Measurements from ENCODE around the gene TAGLN3. TPM values are rescaled to one million over a fixed set of nuclear protein-coding genes. Genes with fewer than 3 reads are reported as not detected.

Gene TAGLN3
- total and polyA plus RNA-seq, 4 experiments from 2014 or later, result not detected

- no peaks in the 10 kb centered on the region for H3K4me1 ChIP-seq (ENCODE audit: insufficient read depth, low read length)
- H3K27ac Mint-ChIP-seq, result no peak overlapping the region
Observed at GRCh38 chr3:111956449-111956848, 42.3 kb upstream of the TAGLN3 start.

GRCh38 chr3:111956995-111957734 lies 41.6 kb upstream of the TAGLN3 start:
- ChIA-PET CTCF (ENCODE audit: partially characterized antibody) (interaction anchor here (1.2 to 8.6 kb wide), 3 partner anchors 12 to 290 kb away, joined by 3 to 50 read pairs (median 34); no protein-coding TSS in a partner anchor), POLR2A (ENCODE audit: partially characterized antibody) (no interaction called here)
- H3K36me3 Mint-ChIP-seq, result peaks cover 0 to 4% of the 10 kb centered on the region in 2 donors

More at GRCh38 chr3:111956449-111956848, 42.3 kb upstream of the TAGLN3 start:
- no peak overlapping the region for H3K4me3 Mint-ChIP-seq
- H3K9me3 ChIP-seq (ENCODE audit: control insufficient read depth in 1 of 2, low read length in 2 of 2), result no peaks in the 10 kb centered on the region
- DNase-seq, result no peak
- H3K4me3 ChIP-seq (ENCODE audit: low read length in 2 of 2), result no peak overlapping the region
- POLR2A ChIA-PET (ENCODE audit: partially characterized antibody), result no interaction called here
- no peaks in the 10 kb centered on the region for H3K36me3 ChIP-seq (ENCODE audit: insufficient read depth, low read length)
- intact Hi-C loops (cut with micrococcal nuclease), result no loop called here
- no peaks in the 10 kb centered on the region for H3K9me3 Mint-ChIP-seq
- no peaks in the 10 kb centered on the region for H3K27me3 ChIP-seq (ENCODE audit: insufficient read depth, low read length)
- H3K27ac ChIP-seq (ENCODE audit: low read depth, low read length), result no peak overlapping the region
- peaks cover 0 to 4% of the 10 kb centered on the region in 2 donors for H3K36me3 Mint-ChIP-seq
- CTCF ChIA-PET (ENCODE audit: partially characterized antibody), result interaction anchor here (1.2 to 8.6 kb wide), 3 partner anchors 12 to 289 kb away, joined by 3 to 50 read pairs (median 34); no protein-coding TSS in a partner anchor
- no peaks in the 10 kb centered on the region for H3K27me3 Mint-ChIP-seq
- no peaks in the 10 kb centered on the region for H3K4me1 Mint-ChIP-seq

GRCh38 chr3:111961461-111962164 lies 37.1 kb upstream of the TAGLN3 start:
- POLR2A ChIA-PET (ENCODE audit: partially characterized antibody), result no interaction called here

More at GRCh38 chr3:111956995-111957734, 41.6 kb upstream of the TAGLN3 start:
- no peaks in the 10 kb centered on the region for H3K9me3 Mint-ChIP-seq
- no peak overlapping the region for H3K4me3 ChIP-seq (ENCODE audit: low read length in 2 of 2)
- H3K4me1 ChIP-seq (ENCODE audit: insufficient read depth, low read length), result no peaks in the 10 kb centered on the region
- no peaks in the 10 kb centered on the region for H3K9me3 ChIP-seq (ENCODE audit: control insufficient read depth in 1 of 2, low read length in 2 of 2)
- H3K4me3 Mint-ChIP-seq, result no peak overlapping the region
- H3K27ac Mint-ChIP-seq, result peak overlapping the region in 1 of 7 donors; percentile 14
- no peaks in the 10 kb centered on the region for H3K4me1 Mint-ChIP-seq
- H3K36me3 ChIP-seq (ENCODE audit: insufficient read depth, low read length), result no peaks in the 10 kb centered on the region
- DNase-seq, result no peak
- no peaks in the 10 kb centered on the region for H3K27me3 Mint-ChIP-seq
- intact Hi-C loops (cut with micrococcal nuclease), result no loop called here
- no peaks in the 10 kb centered on the region for H3K27me3 ChIP-seq (ENCODE audit: insufficient read depth, low read length)
- H3K27ac ChIP-seq (ENCODE audit: low read depth, low read length), result no peak overlapping the region

GRCh38 chr3:111963424-111963823 lies 35.3 kb upstream of the TAGLN3 start:
- no peaks in the 10 kb centered on the region for H3K27me3 Mint-ChIP-seq
- Histone ChIP-seq H3K27ac (ENCODE audit: low read depth, low read length) (no peak overlapping the region), H3K4me1 (ENCODE audit: insufficient read depth, low read length) (no peaks in the 10 kb centered on the region), H3K9me3 (ENCODE audit: control insufficient read depth in 1 of 2, low read length in 2 of 2) (no peaks in the 10 kb centered on the region), H3K27me3 (ENCODE audit: insufficient read depth, low read length) (no peaks in the 10 kb centered on the region), H3K36me3 (ENCODE audit: insufficient read depth, low read length) (no peaks in the 10 kb centered on the region), H3K4me3 (ENCODE audit: low read length in 2 of 2) (no peak overlapping the region)
- CTCF ChIA-PET (ENCODE audit: partially characterized antibody), result interaction anchor here (0.8 to 14.8 kb wide), 4 partner anchors 15 to 246 kb away, joined by 3 to 423 read pairs (median 3); partner anchors contain the start of gene ABHD10
- no peaks in the 10 kb centered on the region for H3K9me3 Mint-ChIP-seq
- POLR2A ChIA-PET (ENCODE audit: partially characterized antibody), result no interaction called here
- intact Hi-C loops (cut with micrococcal nuclease), result no loop called here
- H3K27ac Mint-ChIP-seq, result no peak overlapping the region
- peaks cover 2 to 6% (median 4%) of the 10 kb centered on the region in 4 donors for H3K4me1 Mint-ChIP-seq
- no peaks in the 10 kb centered on the region for H3K36me3 Mint-ChIP-seq
- H3K4me3 Mint-ChIP-seq, result no peak overlapping the region
- no peak for DNase-seq

More at GRCh38 chr3:111961461-111962164, 37.1 kb upstream of the TAGLN3 start:
- H3K9me3 Mint-ChIP-seq, result no peaks in the 10 kb centered on the region
- Histone ChIP-seq H3K27ac (ENCODE audit: low read depth, low read length) (no peak overlapping the region), H3K36me3 (ENCODE audit: insufficient read depth, low read length) (no peaks in the 10 kb centered on the region), H3K4me1 (ENCODE audit: insufficient read depth, low read length) (no peaks in the 10 kb centered on the region), H3K27me3 (ENCODE audit: insufficient read depth, low read length) (no peaks in the 10 kb centered on the region), H3K9me3 (ENCODE audit: control insufficient read depth in 1 of 2, low read length in 2 of 2) (no peaks in the 10 kb centered on the region), H3K4me3 (ENCODE audit: low read length in 2 of 2) (no peak overlapping the region)
- H3K4me1 Mint-ChIP-seq, result no peaks in the 10 kb centered on the region
- CTCF ChIA-PET (ENCODE audit: partially characterized antibody), result interaction anchor here (0.7 to 14.8 kb wide), 6 partner anchors 7 to 384 kb away, joined by 3 to 423 read pairs (median 4); no protein-coding TSS in a partner anchor
- no peaks in the 10 kb centered on the region for H3K27me3 Mint-ChIP-seq
- H3K27ac Mint-ChIP-seq, result no peak overlapping the region
- no peak for DNase-seq
- intact Hi-C loops (cut with micrococcal nuclease), result no loop called here
- H3K36me3 Mint-ChIP-seq, result peaks cover 0 to under 1% of the 10 kb centered on the region in 2 donors
- no peak overlapping the region for H3K4me3 Mint-ChIP-seq

GRCh38 chr3:111965484-111965883 lies 33.2 kb upstream of the TAGLN3 start:
- H3K9me3 Mint-ChIP-seq, result no peaks in the 10 kb centered on the region
- H3K27ac Mint-ChIP-seq, result no peak overlapping the region
- no peak overlapping the region for H3K4me3 ChIP-seq (ENCODE audit: low read length in 2 of 2)
- intact Hi-C loops (cut with micrococcal nuclease), result loop anchor here (5.0 kb wide), 1 partner anchor 103 kb away; no protein-coding TSS in a partner anchor
- no peak overlapping the region for H3K4me3 Mint-ChIP-seq
- CTCF ChIA-PET (ENCODE audit: partially characterized antibody), result interaction anchor here (0.6 to 14.8 kb wide), 6 partner anchors 14 to 284 kb away, joined by 3 to 423 read pairs (median 4); no protein-coding TSS in a partner anchor
- H3K27me3 ChIP-seq (ENCODE audit: insufficient read depth, low read length), result no peaks in the 10 kb centered on the region
- H3K27ac ChIP-seq (ENCODE audit: low read depth, low read length), result no peak overlapping the region
- peaks cover 2 to 6% (median 4%) of the 10 kb centered on the region in 4 donors for H3K4me1 Mint-ChIP-seq
- DNase-seq, result no peak
- no peaks in the 10 kb centered on the region for H3K4me1 ChIP-seq (ENCODE audit: insufficient read depth, low read length)
- no peaks in the 10 kb centered on the region for H3K36me3 Mint-ChIP-seq
- H3K36me3 ChIP-seq (ENCODE audit: insufficient read depth, low read length), result no peaks in the 10 kb centered on the region
- H3K9me3 ChIP-seq (ENCODE audit: control insufficient read depth in 1 of 2, low read length in 2 of 2), result no peaks in the 10 kb centered on the region
- POLR2A ChIA-PET (ENCODE audit: partially characterized antibody), result no interaction called here
- H3K27me3 Mint-ChIP-seq, result no peaks in the 10 kb centered on the region

- Histone ChIP-seq H3K4me3 (ENCODE audit: low read length in 2 of 2) (no peak overlapping the region), H3K9me3 (ENCODE audit: control insufficient read depth in 1 of 2, low read length in 2 of 2) (no peaks in the 10 kb centered on the region), H3K27ac (ENCODE audit: low read depth, low read length) (no peak overlapping the region), H3K4me1 (ENCODE audit: insufficient read depth, low read length) (no peaks in the 10 kb centered on the region), H3K36me3 (ENCODE audit: insufficient read depth, low read length) (no peaks in the 10 kb centered on the region), H3K27me3 (ENCODE audit: insufficient read depth, low read length) (no peaks in the 10 kb centered on the region)
- Mint-ChIP-seq H3K9me3 (no peaks in the 10 kb centered on the region), H3K4me3 (no peak overlapping the region), H3K27ac (peak overlapping the region in 1 of 7 donors; percentile 33), H3K4me1 (peaks cover 2 to 6% (median 4%) of the 10 kb centered on the region in 4 donors), H3K36me3 (no peaks in the 10 kb centered on the region), H3K27me3 (no peaks in the 10 kb centered on the region)
- ChIA-PET CTCF (ENCODE audit: partially characterized antibody) (interaction anchor here (0.7 to 14.8 kb wide), 26 partner anchors 9 to 393 kb away, joined by 3 to 423 read pairs (median 5); partner anchors contain the start of gene ABHD10), POLR2A (ENCODE audit: partially characterized antibody) (interaction anchor here (0.9 to 2.1 kb wide), 7 partner anchors 11 to 298 kb away, joined by 3 to 15 read pairs (median 4); partner anchors contain the start of genes ABHD10 and PHLDB2)
- intact Hi-C loops (cut with micrococcal nuclease), result loop anchor here (1.0 to 5.0 kb wide), 3 partner anchors 105 to 298 kb away; no protein-coding TSS in a partner anchor
- no peak for DNase-seq
Observed at GRCh38 chr3:111967068-111967467, 31.7 kb upstream of the TAGLN3 start.
